IMR-90 (cell line): Measurements from ENCODE around the gene OR4K2. TPM values are rescaled to one million over a fixed set of nuclear protein-coding genes. Genes with fewer than 3 reads are reported as not detected.

Experiments used
- ATAC-seq: fragments of 200-7000 bp; cut with Tn5 transposase; 2 replicates; pipeline ENCODE4 v1.9.1; 2020; ENCODE audit warnings: low read depth, mild to moderate bottlenecking, moderate library complexity
- BruUV-seq: library from RNA; stranded (reverse); fragments of 400-500 nt; replicated peaks from 2 replicates; lab custom pipeline; 2021; lab: Mats Ljungman, UMichigan
- CTCF ChIA-PET: fragments of 300-600 bp; formaldehyde crosslinking; extraction: SDS; loops from one replicate; lab custom pipeline; 2021; ENCODE audit warnings: antibody characterized with exemption; lab: Yijun Ruan, JAX
- POLR2A ChIA-PET: fragments of 300-600 bp; sonication (Branson Sonifier 250); formaldehyde crosslinking; loops from one replicate; lab custom pipeline; 2022; ENCODE audit warnings: antibody characterized with exemption; ENCODE audit not compliant: unreplicated experiment; lab: Charles Lee
- DNase-seq: peaks from one replicate; pipeline ENCODE4 v3.0.0; 2013
- H2AFZ ChIP-seq: replicated peaks from 2 replicates; pipeline ENCODE3; 2013; ENCODE audit warnings: low read length, mild to moderate bottlenecking; ENCODE audit not compliant: poor library complexity
- H2AK5ac ChIP-seq: 2 replicates; pipeline ENCODE4 v1.6.1; 2013; ENCODE audit warnings: low read depth, low read length, inconsistent platforms
- H2AK9ac ChIP-seq: replicated peaks from 2 replicates; pipeline ENCODE3; 2013; ENCODE audit warnings: mild to moderate bottlenecking, low read depth, low read length, moderate library complexity; ENCODE audit not compliant: poor library complexity
- H2BK120ac ChIP-seq: 2 replicates; pipeline ENCODE4 v1.6.1; 2013; ENCODE audit warnings: low read depth, low read length, inconsistent platforms
- H2BK15ac ChIP-seq: 3 replicates; pipeline ENCODE4 v1.6.1; 2013; ENCODE audit warnings: low read depth, low read length, inconsistent platforms
- H2BK20ac ChIP-seq: 2 replicates; pipeline ENCODE4 v1.6.1; 2013; ENCODE audit warnings: low read depth, mild to moderate bottlenecking, inconsistent platforms, low read length, moderate library complexity
- H2BK5ac ChIP-seq: 2 replicates; pipeline ENCODE4 v1.6.1; 2013; ENCODE audit warnings: mild to moderate bottlenecking, low read depth, low read length, inconsistent platforms; ENCODE audit not compliant: poor library complexity, severe bottlenecking
- H3K14ac ChIP-seq: replicated peaks from 2 replicates; pipeline ENCODE4 v1.6.1; 2013; ENCODE audit warnings: low read depth, low read length, inconsistent platforms
- H3K18ac ChIP-seq: 2 replicates; pipeline ENCODE4 v1.6.1; 2013; ENCODE audit warnings: low read depth, low read length, control low read depth
- H3K23ac ChIP-seq: 2 replicates; pipeline ENCODE4 v1.6.1; 2013; ENCODE audit warnings: low read depth, low read length, inconsistent platforms
- H3K27ac ChIP-seq: 2 replicates; pipeline ENCODE4 v1.5.1; 2013; ENCODE audit warnings: mild to moderate bottlenecking, control low read depth, low read length; ENCODE audit not compliant: insufficient read depth
- H3K27me3 ChIP-seq: 2 replicates; pipeline ENCODE4 v1.6.1; 2013; ENCODE audit warnings: low read length; ENCODE audit not compliant: control insufficient read depth, insufficient read depth
- H3K36me3 ChIP-seq: 2 replicates; pipeline ENCODE4 v1.6.1; 2013; ENCODE audit warnings: low read length, mixed read lengths; ENCODE audit not compliant: control insufficient read depth, insufficient read depth
- H3K4ac ChIP-seq: 2 replicates; pipeline ENCODE4 v1.6.1; 2013; ENCODE audit warnings: low read depth, low read length, inconsistent platforms
- H3K4me1 ChIP-seq: 2 replicates; pipeline ENCODE4 v1.6.1; 2013; ENCODE audit warnings: low read length, mixed read lengths; ENCODE audit not compliant: control insufficient read depth, insufficient read depth
- H3K4me2 ChIP-seq: 2 replicates; pipeline ENCODE4 v1.6.1; 2013; ENCODE audit warnings: low read depth, mild to moderate bottlenecking, control low read depth, low read length, moderate library complexity
- H3K4me3 ChIP-seq: 2 replicates; pipeline ENCODE4 v1.5.1; 2013; ENCODE audit warnings: low read depth, mild to moderate bottlenecking, control low read depth, low read length, moderate library complexity; ENCODE audit not compliant: insufficient read depth
- H3K56ac ChIP-seq: 2 replicates; pipeline ENCODE4 v1.6.1; 2013; ENCODE audit warnings: low read length, inconsistent platforms; ENCODE audit not compliant: insufficient read depth; ENCODE audit errors: extremely low read depth
- H3K79me1 ChIP-seq, 2 experiments: 2 replicates each; pipeline ENCODE4 v1.6.1; 2013; ENCODE audit warnings: low read length in 2 of 2, inconsistent platforms in 1 of 2, low read depth in 1 of 2
- H3K9ac ChIP-seq: 2 replicates; pipeline ENCODE4 v1.6.1; 2013; ENCODE audit warnings: low read depth, low read length, control low read depth
- H3K9me1 ChIP-seq: 2 replicates; pipeline ENCODE4 v1.6.1; 2013; ENCODE audit warnings: low read length, inconsistent platforms; ENCODE audit not compliant: insufficient read depth
- H3K9me3 ChIP-seq: 2 replicates; pipeline ENCODE4 v1.6.1; 2013; ENCODE audit warnings: low read length; ENCODE audit not compliant: control insufficient read depth, insufficient read depth
- H4K20me1 ChIP-seq: 2 replicates; pipeline ENCODE4 v1.6.1; 2013; ENCODE audit warnings: low read length, inconsistent platforms; ENCODE audit not compliant: insufficient read depth
- H4K5ac ChIP-seq: 2 replicates; pipeline ENCODE4 v1.6.1; 2013; ENCODE audit warnings: mild to moderate bottlenecking, low read depth, low read length, control low read depth
- H4K8ac ChIP-seq, 2 experiments: 2 replicates each; pipeline ENCODE4 v1.6.1; 2013; ENCODE audit warnings: low read depth in 2 of 2, low read length in 2 of 2, control low read depth in 1 of 2, inconsistent platforms in 1 of 2
- H4K91ac ChIP-seq: 2 replicates; pipeline ENCODE4 v1.6.1; 2013; ENCODE audit warnings: low read depth, low read length, inconsistent platforms; ENCODE audit not compliant: insufficient read depth
- BHLHE40 ChIP-seq: fragments of 150-350 bp; IDR thresholded peaks from 2 replicates; pipeline ENCODE4 v1.6.1; 2016; ENCODE audit warnings: mild to moderate bottlenecking, low read depth, low read length
- CEBPB ChIP-seq: IDR thresholded peaks from 2 replicates; pipeline ENCODE4 v1.6.1; 2012; ENCODE audit warnings: low read depth, low read length, improper control_type of control experiment
- MAZ ChIP-seq: IDR thresholded peaks from 2 replicates; pipeline ENCODE4 v1.6.1; 2012; ENCODE audit warnings: low read depth, mild to moderate bottlenecking, low read length, improper control_type of control experiment, moderate library complexity, borderline replicate concordance
- WGBS, 2 experiments: methylation state at CpG; one replicate each; pipeline versions ENCODE4 v1.1.5 to v1.1.7; 2013; ENCODE audit warnings: missing lambda C conversion rate in 2 of 2; ENCODE audit not compliant: insufficient read length in 1 of 2; ENCODE audit errors: extremely low coverage in 2 of 2; 5-methylcytosine and 5-hydroxymethylcytosine counted together
- dilution Hi-C: fragments of 300-500 bp; cut with HindIII; formaldehyde crosslinking; loops from one replicate; pipeline ENCODE4 v1.14.3; 2018; ENCODE audit warnings: low sequenced_read_pairs; ENCODE audit not compliant: unreplicated experiment
- in situ Hi-C: fragments of 300-500 bp; cut with MboI; formaldehyde crosslinking; loops from 3 replicates; pipeline ENCODE4 v1.14.3; 2019; ENCODE audit warnings: low sequenced_read_pairs, inconsistent platforms, mixed read lengths
- intact Hi-C: fragments of 100-400 bp; cut with micrococcal nuclease; formaldehyde crosslinking; loops from 2 replicates; pipeline ENCODE4 v1.10.0; 2022
- polyA plus RNA-seq, 3 experiments: library from polyadenylated mRNA; depleted of rRNA; stranded (reverse); fragments of >200 nt; gene quantifications; 2 replicates each; pipeline ENCODE4 v1.2.3, GENCODE V29; 2012; ENCODE audit warnings: low replicate concordance in 1 of 3
- total RNA-seq: library from RNA; depleted of rRNA; stranded (reverse); fragments of >200 nt; gene quantifications from 2 replicates; pipeline ENCODE4 v1.2.3, GENCODE V29; 2012

The OR4K2 gene
- total and polyA plus RNA-seq, 2 of the 4 experiments (the other 2 are of a cell fraction): not detected

DNA sequence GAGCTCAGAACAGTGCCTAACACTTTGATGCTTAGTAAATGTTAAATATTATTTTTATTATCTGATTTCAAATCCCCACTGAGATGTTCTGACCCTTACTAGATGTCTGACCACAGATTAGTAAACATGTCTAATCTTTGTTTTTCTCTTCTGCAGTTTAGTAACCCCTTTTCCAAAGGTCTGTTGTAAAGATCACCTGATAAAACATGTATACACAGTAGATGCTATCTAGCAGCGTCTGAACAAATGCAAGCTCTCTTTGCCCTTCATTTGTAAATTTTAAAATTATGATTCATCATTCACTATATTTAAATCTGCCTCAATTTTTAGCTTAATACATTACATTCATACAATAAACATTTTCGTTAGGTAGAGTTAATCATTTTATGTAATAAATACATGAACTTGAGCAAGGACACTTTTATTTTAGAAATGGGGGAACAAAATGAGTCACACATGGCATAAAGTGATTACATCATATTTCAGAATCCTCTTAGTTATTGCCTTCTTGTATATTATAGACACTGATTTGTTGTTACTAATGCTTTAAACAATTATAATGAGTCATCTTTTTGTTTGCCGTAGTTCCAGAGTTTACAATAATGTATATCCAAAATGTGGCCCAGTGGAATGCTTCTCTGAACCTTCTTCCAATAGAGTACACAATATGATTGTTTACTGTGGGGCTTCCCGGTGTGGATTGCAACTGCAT lies 43.8 kb downstream of the OR4K2 start:
- no peak overlapping the region for H3K4ac ChIP-seq
- no peaks in the 10 kb centered on the region for H4K20me1 ChIP-seq
- no peak for DNase-seq
- H2BK120ac ChIP-seq: no peak overlapping the region
- no peak overlapping the region for H3K4me3 ChIP-seq
- no peak overlapping the region for H4K91ac ChIP-seq
- WGBS, 2 experiments: no CpG with 5 or more reads among the region's 4 CpGs
- ATAC-seq: no peak
- H3K4me2 ChIP-seq: no peak overlapping the region
- no peak overlapping the region for H2BK5ac ChIP-seq
- H3K36me3 ChIP-seq: no peaks in the 10 kb centered on the region
- H4K5ac ChIP-seq: no peak overlapping the region
- H2BK15ac ChIP-seq: no peak overlapping the region
- H2BK20ac ChIP-seq: no peak overlapping the region
- TF ChIP-seq MAZ (no peak), BHLHE40 (no peak), CEBPB (peak; percentile 34; the same call in 1 of the 2 replicates)
- POLR2A ChIA-PET: no interaction called here
- H3K23ac ChIP-seq: no peak overlapping the region
- CTCF ChIA-PET: no interaction called here
- BruUV-seq: no TSS peak
- H3K9me1 ChIP-seq: no peaks in the 10 kb centered on the region
- H3K9me3 ChIP-seq: peaks cover 20% of the 10 kb centered on the region
- intact Hi-C loops: loop anchor here (5.0 kb wide), 1 partner anchor 34 kb away; no protein-coding TSS in a partner anchor
- in situ Hi-C loops: no loop called here
- H4K8ac ChIP-seq: no peak overlapping the region
- no peak overlapping the region for H3K18ac ChIP-seq
- H3K27ac ChIP-seq: no peak overlapping the region
- no peak overlapping the region for H3K14ac ChIP-seq
- dilution Hi-C loops: no loop called here
- no peak overlapping the region for H3K9ac ChIP-seq
- H2AK5ac ChIP-seq: no peak overlapping the region
- no peak overlapping the region for H2AFZ ChIP-seq
- H2AK9ac ChIP-seq: no peak overlapping the region
- no peak overlapping the region for H3K56ac ChIP-seq
- H3K79me1 ChIP-seq: no peaks in the 10 kb centered on the region
- no peaks in the 10 kb centered on the region for H3K4me1 ChIP-seq
- no peaks in the 10 kb centered on the region for H3K27me3 ChIP-seq
